LNCAP (cell line): ENCODE results near the gene GTF3C1.

ENCODE experiments used
- CTCF ChIP-seq: fragments of 450-650 bp; IDR thresholded peaks from 2 replicates; pipeline ENCODE4 v1.5.1; 2017; ENCODE audit warnings: mild to moderate bottlenecking

Gene GTF3C1

GRCh38 chr16:27515874-27516353, 33.8 kb downstream of the GTF3C1 start:
- peak; percentile 75 for TF ChIP-seq CTCF

GRCh38 chr16:27514806-27515205, 34.9 kb downstream of the GTF3C1 start:
- TF ChIP-seq CTCF: no peak

GRCh38 chr16:27511657-27512448, 37.9 kb downstream of the GTF3C1 start:
- no peak for TF ChIP-seq CTCF

GRCh38 chr16:27508476-27508875, 41.2 kb downstream of the GTF3C1 start:
- no peak for TF ChIP-seq CTCF

- TF ChIP-seq CTCF: no peak
Measured at GRCh38 chr16:27506771-27507170, 42.9 kb downstream of the GTF3C1 start.

- no peak for TF ChIP-seq CTCF
Measured at GRCh38 chr16:27505297-27506236, 44.1 kb downstream of the GTF3C1 start.

GRCh38 chr16:27503662-27504061, 46.1 kb downstream of the GTF3C1 start:
- no peak for TF ChIP-seq CTCF
